Heart left ventricle (tissue), 16 donors: ENCODE measurements around the gene SEPTIN11. TPM values are rescaled to one million over a fixed set of nuclear protein-coding genes. Genes with fewer than 3 reads are reported as not detected.
"Not testable (repeated sequence)": the region's sequence is repeated elsewhere in the genome, so short reads cannot be mapped to it uniquely, and the experiment has no call there.

Experiments
- ATAC-seq, 4 donors: fragments of 200-7000 bp; cut with Tn5 transposase; one replicate each; pipeline ENCODE4 v1.9.1; 2020 to 2022; ENCODE audit warnings: moderate library complexity in 4 of 4, mild to moderate bottlenecking in 3 of 4, moderate number of reproducible peaks in 1 of 4
- DNase-seq, 5 donors: peaks; one replicate each; pipeline ENCODE4 v3.0.0-alpha.2; 2020
- H3K27ac ChIP-seq, 12 donors: fragments of 200-600 bp; sonication (generic) in 4 of 12; one replicate each; pipeline versions ENCODE4 v1.5.0 to v1.8.0; 2016 to 2022; ENCODE audit warnings: mild to moderate bottlenecking in 2 of 12
- H3K27me3 ChIP-seq, 9 donors: fragments of 200-600 bp; sonication (generic) in 2 of 9; one replicate each; pipeline versions ENCODE4 v1.5.1 to v1.8.0; 2016 to 2022; ENCODE audit warnings: mild to moderate bottlenecking in 3 of 9
- H3K36me3 ChIP-seq, 9 donors: fragments of 200-600 bp; sonication (generic) in 2 of 9; one replicate each; pipeline versions ENCODE4 v1.5.0 to v1.8.0; 2018 to 2022; ENCODE audit warnings: mild to moderate bottlenecking in 2 of 9
- H3K4me1 ChIP-seq, 12 donors: fragments of 200-600 bp; sonication (generic) in 4 of 12; one replicate each; pipeline versions ENCODE4 v1.5.0 to v1.8.0; 2016 to 2022; ENCODE audit warnings: mild to moderate bottlenecking in 3 of 12
- H3K4me3 ChIP-seq, 12 donors: fragments of 200-600 bp; sonication (generic) in 4 of 12; one replicate each; pipeline versions ENCODE4 v1.5.0 to v1.8.0; 2017 to 2022; ENCODE audit warnings: mild to moderate bottlenecking in 9 of 12, moderate library complexity in 4 of 12
- H3K9me3 ChIP-seq, 12 donors: fragments of 200-600 bp; sonication (generic) in 4 of 12; one replicate each; pipeline versions ENCODE4 v1.5.0 to v1.8.0; 2016 to 2022; ENCODE audit warnings: mild to moderate bottlenecking in 1 of 12
- CTCF ChIP-seq, 12 donors: fragments of 200-600 bp; sonication (generic) in 4 of 12; IDR thresholded peaks; one replicate each; pipeline versions ENCODE4 v1.5.0 to v1.8.0; 2018 to 2022; ENCODE audit warnings: antibody characterized with exemption in 12 of 12, mild to moderate bottlenecking in 5 of 12
- POLR2A ChIP-seq, 2 donors: fragments of 450-650 bp; IDR thresholded peaks; one replicate each; pipeline ENCODE4 v1.6.1; 2017; ENCODE audit warnings: antibody characterized with exemption in 2 of 2, mild to moderate bottlenecking in 2 of 2, moderate library complexity in 2 of 2
- WGBS, 4 donors: extraction: QIAGEN DNeasy Blood & Tissue Kit in 2 of 4; methylation state at CpG; one replicate each; pipeline versions ENCODE4 v1.1.5 to v1.1.7; 2013 to 2018; 5-methylcytosine and 5-hydroxymethylcytosine counted together
- intact Hi-C, 10 donors: fragments of 100-400 bp; cut with DNase I; formaldehyde crosslinking; loops; one replicate each; pipeline versions ENCODE4 v1.11.1 to v1.14.2; 2022
- polyA plus RNA-seq, 2 donors: library from polyadenylated mRNA; stranded (reverse); fragments of 200-250 nt; gene quantifications; one replicate each; pipeline ENCODE4 v1.2.3, GENCODE V29; 2013
- total RNA-seq, 9 donors: library from RNA; depleted of rRNA in 2 of 9; stranded (reverse); fragments of >200 nt in 2 of 9; fragmentation: NEBNext Ultra II Directional in 3 of 9; extraction: Animal tissue kit (Norgen Biotek cat#: 25700) in 3 of 9; gene quantifications; one replicate each; pipeline versions ENCODE4 v1.1.0 to v1.2.4, GENCODE V29; 2016 to 2023
- donor health status: ischemic (EF 13 %, LVEDD 7.1; RV severe dilation, severe dysfunction).
- donor health status: healthy with polysubstance abuse.
- donor health status: DM: no; HTN: yes; CAD: no.
- donor health status: DM: no; HTN: no; CAD: no.
- donor health status: ischemic (EF 25% LVEDD 6.9; RV normal size, moderate dysfunction).
- donor health status: ischemic (EF 25% LVEDD 5.7; RV mildly dilated, moderate dysfunction).
- donor health status: healthy.
- donor health status: DM: yes; HTN: yes; CAD: no.
- donor health status: ischemic (EF 35%, LVEDD 5.7; RV mildly dilated, moderate dysfunction).
- donor health status: nonischemic (EF 11% LVEDD 7.7; RV severe dilation, severe dysfunction).
- donor health status: DM: yes; HTN: yes; CAD: no.
- donor health status: PGD.
- donor health status: ischemic (EF 29% LVEDD 5.4; RV normal size, mild dysfunction).
- donor health status: nonischemic (EF 23%, LVEDD 6.1; RV moderate dilation, normal function).

Gene SEPTIN11
- total and polyA plus RNA-seq, 11 donors, result 9.9 to 58.9 (median 31.9) TPM

- no peaks in the 10 kb centered on the region for H3K27me3 ChIP-seq
- 82 to 94% (median 90%) methylated on average over 4 of the region's 4 CpGs for WGBS, 4 donors
- intact Hi-C loops, result no loop called here
- H3K36me3 ChIP-seq, result no peaks in the 10 kb centered on the region
- DNase-seq, result no peak
- no peak for ATAC-seq
- no peak for TF ChIP-seq CTCF (IDR thresholded peaks at IDR 0.05)
- no peak for TF ChIP-seq POLR2A (IDR thresholded peaks at IDR 0.05)
- H3K27ac ChIP-seq, result no peak overlapping the region
- no peaks in the 10 kb centered on the region for H3K9me3 ChIP-seq
- H3K4me3 ChIP-seq, result no peak overlapping the region
- peaks cover 0 to 27% (median 4%) of the 10 kb centered on the region in 12 donors for H3K4me1 ChIP-seq
These were observed 10.5 kb downstream of the SEPTIN11 start for GRCh38 chr4:76960014-76960413.

DNA sequence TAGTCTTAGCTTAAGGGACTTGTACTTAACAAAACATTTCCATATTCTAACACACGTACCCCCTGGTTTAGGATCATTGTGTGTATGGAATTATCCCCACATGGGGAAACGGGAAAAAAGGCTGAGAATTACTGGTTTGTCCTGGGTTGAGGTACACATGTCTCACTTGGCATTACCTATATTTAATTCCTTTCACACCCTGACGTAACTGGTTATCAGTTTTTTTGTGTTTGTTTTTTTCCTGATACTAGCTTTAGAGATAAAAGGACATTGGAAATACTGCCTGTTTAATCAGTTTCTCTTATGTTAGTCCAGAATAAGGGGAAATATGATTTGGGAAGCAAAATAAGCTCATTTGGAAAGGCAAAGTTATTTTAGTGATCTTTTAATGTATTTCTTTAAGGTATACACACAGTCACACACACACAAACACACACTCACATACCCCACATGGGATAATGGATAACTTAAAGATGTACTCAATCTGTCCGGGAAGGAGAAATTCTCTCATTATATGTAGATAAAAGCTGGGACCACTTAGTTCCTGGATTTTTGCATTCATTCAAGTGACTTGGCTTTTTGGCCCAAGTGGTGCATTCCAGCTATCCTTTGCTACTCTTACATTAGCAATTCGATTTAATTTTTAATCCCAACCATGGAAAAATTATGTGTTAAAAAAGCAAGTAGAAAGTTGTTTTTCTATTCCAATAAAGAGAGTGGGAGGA lies 13.0 kb downstream of the SEPTIN11 start:
- Histone ChIP-seq H3K27ac (peak overlapping the region in 1 of 12 donors; percentile 32), H3K27me3 (no peaks in the 10 kb centered on the region), H3K36me3 (no peaks in the 10 kb centered on the region), H3K4me1 (peaks cover 0 to 10% (median 0%) of the 10 kb centered on the region in 12 donors), H3K4me3 (no peak overlapping the region), H3K9me3 (no peaks in the 10 kb centered on the region)
- TF ChIP-seq CTCF (IDR thresholded peaks at IDR 0.05) (no peak), POLR2A (IDR thresholded peaks at IDR 0.05) (no peak)
- intact Hi-C loops, result no loop called here
- ATAC-seq (no peak), DNase-seq (no peak)
- WGBS, 4 donors, result 74 to 84% (median 79%) methylated on average over 5 of the region's 5 CpGs

DNA sequence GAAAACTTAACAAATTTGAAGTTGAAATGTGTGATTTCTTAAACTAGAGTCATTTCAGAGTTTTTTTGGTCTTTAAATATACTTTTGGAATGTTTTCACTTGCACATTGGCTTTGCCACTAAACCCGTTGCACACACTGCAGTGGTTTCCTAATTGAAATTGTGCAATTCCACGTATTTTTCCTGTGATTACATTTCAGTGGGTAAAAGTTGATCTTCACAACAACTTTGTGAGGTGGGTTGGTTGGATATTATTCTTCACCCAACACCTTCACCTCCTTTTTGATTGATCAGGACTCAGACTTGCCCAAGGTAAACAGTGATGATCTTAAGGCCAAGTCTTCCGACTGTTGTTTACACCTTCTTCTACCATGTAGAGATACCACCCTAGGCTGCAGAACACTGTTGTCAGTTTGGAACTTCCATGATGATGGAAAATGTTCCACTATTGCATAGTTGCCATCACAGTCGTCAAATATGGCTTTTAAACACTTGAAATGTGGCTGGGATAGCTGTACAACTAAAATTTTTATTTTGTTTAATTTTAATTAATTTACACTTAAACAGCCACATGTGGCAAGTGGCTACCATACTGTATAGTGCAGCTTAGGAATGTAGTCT lies 13.7 kb downstream of the SEPTIN11 start:
- ATAC-seq, result no peak
- Histone ChIP-seq H3K36me3 (no peaks in the 10 kb centered on the region), H3K27me3 (no peaks in the 10 kb centered on the region), H3K4me3 (no peak overlapping the region), H3K27ac (peak overlapping the region in 1 of 12 donors; percentile 32), H3K9me3 (no peaks in the 10 kb centered on the region), H3K4me1 (peaks cover 0 to 12% (median 0%) of the 10 kb centered on the region in 12 donors)
- no peak for DNase-seq
- intact Hi-C loops, result no loop called here
- 82 to 86% (median 84%) methylated on average over 4 of the region's 4 CpGs for WGBS, 4 donors
- TF ChIP-seq CTCF (IDR thresholded peaks at IDR 0.05), result no peak
- no peak for TF ChIP-seq POLR2A (IDR thresholded peaks at IDR 0.05)

GRCh38 chr4:76963927-76964326 lies 14.4 kb downstream of the SEPTIN11 start:
- intact Hi-C loops, result not testable (repeated sequence)
- WGBS, 4 donors, result 95 to 100% (median 98%) methylated on average over 1 of the region's 1 CpG

More at GRCh38 chr4:76963927-76964326, 14.4 kb downstream of the SEPTIN11 start:
- not testable (repeated sequence) for DNase-seq, H3K9me3 ChIP-seq, H3K36me3 ChIP-seq, H3K4me3 ChIP-seq, H3K27ac ChIP-seq, ATAC-seq, H3K27me3 ChIP-seq
- peaks cover 0 to 19% (median 0%) of the 10 kb centered on the region in 12 donors for H3K4me1 ChIP-seq
